Stimulated activated CD8-positive, alpha-beta memory T cell treated with anti-CD3 and anti-CD28 coated beads, Interleukin-4, amount 100 ng/mL, for 24 hours (primary cell): ENCODE results near the gene RAPGEF5.

Experiments used
- DNase-seq: peaks from one replicate; pipeline ENCODE4 v3.0.0-alpha.2; 2020; ENCODE audit warnings: low read depth

The RAPGEF5 gene

GRCh38 chr7:22356701-22357310 lies at the start of gene RAPGEF5:
Gene RAPGEF5 (minus strand): TSS chr7:22357154. CDS start chr7:22357060, 94 bp downstream.
- DNase-seq, result no peak

- no peak for DNase-seq
Observed at GRCh38 chr7:22406715-22407114, 49.8 kb upstream of the RAPGEF5 start.

GRCh38 chr7:22404421-22405023 lies 47.6 kb upstream of the RAPGEF5 start:
- DNase-seq, result no peak

GRCh38 chr7:22403344-22403743 lies 46.4 kb upstream of the RAPGEF5 start:
- no peak for DNase-seq

DNA sequence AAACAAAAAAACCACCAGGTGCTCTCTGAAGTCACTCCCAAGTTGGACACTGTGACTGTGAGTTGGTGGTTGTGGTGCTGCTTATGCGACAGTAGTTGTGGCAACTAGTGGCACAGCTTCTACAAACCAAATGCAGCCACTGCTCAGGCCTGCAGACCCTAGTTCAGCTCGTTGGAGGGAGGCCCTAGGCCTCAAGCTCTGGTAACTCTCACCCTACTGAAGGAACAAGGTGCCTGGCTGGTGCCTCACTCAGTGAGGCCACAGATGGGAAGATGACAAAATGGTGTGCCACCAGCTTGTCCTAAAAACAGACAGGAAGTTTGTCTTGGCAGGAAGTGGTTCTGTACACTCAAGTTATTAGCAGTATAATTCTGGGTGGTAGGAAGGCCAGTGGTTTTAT lies 45.3 kb upstream of the RAPGEF5 start:
- no peak for DNase-seq

- no peak for DNase-seq
Observed at GRCh38 chr7:22400936-22401553, 44.1 kb upstream of the RAPGEF5 start.

- no peak for DNase-seq
Observed at GRCh38 chr7:22400150-22400814, 43.3 kb upstream of the RAPGEF5 start.

DNA sequence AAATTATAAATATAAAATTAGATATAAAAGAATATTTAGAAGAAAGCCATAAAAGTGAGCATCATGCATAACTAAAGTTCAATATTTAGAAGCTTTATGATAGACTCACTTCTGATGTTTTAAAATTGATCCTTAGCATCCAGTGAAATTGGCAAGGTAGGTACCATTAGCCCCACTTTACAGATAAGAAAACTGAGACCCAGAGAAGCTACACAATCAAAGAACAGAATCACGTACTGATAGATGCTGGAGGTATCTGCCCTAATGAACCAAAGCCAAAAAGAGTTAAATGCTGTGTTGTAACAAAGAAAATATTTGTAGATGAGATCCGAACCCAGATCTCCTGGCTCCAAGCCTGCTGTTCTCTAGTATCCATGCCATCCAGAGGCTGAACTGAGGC lies 42.6 kb upstream of the RAPGEF5 start:
- DNase-seq, result no peak

GRCh38 chr7:22399091-22399490 lies 42.1 kb upstream of the RAPGEF5 start:
- no peak for DNase-seq

DNA sequence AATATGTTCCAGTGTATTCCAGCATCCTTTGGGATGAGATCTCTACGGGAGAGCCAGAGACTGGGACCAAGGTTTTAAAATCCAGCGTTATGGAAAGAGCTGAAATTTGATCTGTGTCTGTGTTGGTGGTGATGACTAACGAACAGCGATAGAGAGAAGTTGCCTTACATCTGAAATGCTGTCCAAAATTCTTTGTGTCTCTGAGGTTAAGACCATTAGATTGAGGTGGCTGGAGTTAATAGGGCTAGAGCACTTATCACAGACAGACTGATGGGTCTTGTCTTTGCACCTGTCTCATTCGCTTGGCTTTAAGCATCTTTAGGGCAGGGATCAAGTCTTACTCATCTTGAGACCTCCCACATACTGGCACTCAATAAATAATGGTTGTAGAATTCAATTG lies 41.0 kb upstream of the RAPGEF5 start:
- no peak for DNase-seq

GRCh38 chr7:22395222-22395621 lies 38.3 kb upstream of the RAPGEF5 start:
- no peak for DNase-seq

DNA sequence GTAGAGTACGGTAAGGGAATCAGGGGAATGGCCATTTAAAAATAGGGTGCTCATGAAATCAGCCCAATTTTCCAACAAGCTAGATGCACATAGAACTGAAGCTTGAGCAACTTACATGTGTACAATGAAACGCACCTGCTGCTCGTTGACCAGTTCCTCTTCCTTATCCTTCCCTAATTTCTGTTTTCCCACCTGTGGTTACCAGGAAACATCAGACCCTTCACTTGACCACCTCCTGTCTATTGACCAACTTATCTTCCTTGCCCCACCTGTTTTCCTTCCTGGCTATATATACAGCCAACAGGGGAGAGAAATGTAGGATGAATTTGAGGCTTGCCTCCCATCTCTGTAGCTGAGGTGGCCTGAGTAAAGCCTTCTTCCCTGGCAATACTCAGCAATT lies 37.8 kb upstream of the RAPGEF5 start:
- no peak for DNase-seq

DNA sequence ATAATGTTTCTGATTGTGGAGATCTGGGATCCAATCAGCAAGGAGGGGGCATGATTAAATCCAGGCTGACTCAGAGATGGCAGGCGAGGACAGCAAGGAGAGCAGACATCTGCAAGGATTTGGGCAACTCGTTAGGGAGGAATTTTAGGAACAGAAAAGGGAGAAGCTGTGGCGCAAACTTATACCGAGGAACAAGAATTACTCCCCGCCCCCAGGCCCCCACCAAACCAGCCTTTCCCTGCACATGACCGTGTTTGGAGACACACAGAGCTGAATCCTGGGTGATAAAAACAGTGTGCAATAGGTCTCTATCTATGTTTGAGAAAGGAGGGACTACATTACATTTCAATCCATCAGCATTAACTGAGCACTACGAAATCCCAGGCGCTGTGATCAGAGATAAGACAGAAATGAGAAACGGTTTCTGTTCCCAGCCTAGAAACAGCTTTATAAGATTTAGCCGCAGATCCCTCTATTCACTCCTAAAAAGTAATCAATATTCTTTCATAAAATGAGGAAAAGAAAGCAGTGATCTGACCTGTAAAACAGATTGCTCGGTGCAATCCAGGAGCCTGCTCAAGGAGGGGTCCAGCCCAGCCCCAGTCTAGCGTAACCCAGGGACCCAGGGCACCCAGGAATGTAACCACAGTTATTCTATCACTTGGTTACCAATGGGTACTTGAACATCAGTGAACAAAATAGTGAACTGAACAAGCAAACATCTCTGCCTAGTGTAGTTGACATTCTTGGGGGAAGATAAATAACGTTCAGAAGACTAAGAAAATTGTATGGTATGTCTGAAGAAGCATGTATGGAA lies 37.2 kb upstream of the RAPGEF5 start:
- DNase-seq, result no peak

DNA sequence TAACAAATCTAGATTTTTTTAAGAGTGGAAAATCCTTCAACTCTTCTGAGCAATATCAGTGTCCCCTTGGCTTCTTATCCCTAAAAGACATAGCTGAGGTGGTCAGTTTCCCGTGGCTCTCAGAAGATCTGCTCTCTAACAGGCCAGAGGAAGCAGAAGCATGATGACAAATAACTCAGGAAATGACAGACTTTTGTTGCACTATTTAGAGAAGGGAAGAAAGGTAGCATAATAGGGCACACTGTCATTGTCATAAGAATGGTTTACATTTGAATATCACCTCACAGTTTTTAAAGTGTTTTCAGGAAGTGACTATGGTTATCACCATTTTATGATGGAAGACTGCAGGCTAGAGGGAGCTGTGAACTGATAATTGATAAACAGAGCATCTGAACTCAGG lies 33.6 kb upstream of the RAPGEF5 start:
- DNase-seq, result no peak

GRCh38 chr7:22389892-22390291 lies 32.9 kb upstream of the RAPGEF5 start:
- no peak for DNase-seq

GRCh38 chr7:22387583-22387982 lies 30.6 kb upstream of the RAPGEF5 start:
- DNase-seq, result no peak

DNA sequence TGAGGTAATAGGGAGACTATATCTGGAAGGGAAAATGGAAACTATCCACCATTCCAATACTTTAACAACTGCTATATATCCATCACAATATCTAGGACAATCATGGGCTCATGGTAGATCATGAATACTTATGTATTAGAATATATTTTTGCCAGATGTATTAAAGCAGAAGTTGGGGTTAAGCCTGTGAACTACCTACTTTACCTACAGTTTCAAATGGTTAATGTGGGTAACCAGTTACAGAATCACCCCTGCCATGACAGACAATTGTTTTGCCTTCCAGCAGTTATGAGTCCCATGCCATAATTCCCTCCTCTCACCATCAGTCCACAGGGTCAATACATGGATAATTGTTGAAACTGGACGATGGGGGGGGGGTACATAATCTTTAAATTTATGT lies 29.9 kb upstream of the RAPGEF5 start:
- DNase-seq, result no peak

DNA sequence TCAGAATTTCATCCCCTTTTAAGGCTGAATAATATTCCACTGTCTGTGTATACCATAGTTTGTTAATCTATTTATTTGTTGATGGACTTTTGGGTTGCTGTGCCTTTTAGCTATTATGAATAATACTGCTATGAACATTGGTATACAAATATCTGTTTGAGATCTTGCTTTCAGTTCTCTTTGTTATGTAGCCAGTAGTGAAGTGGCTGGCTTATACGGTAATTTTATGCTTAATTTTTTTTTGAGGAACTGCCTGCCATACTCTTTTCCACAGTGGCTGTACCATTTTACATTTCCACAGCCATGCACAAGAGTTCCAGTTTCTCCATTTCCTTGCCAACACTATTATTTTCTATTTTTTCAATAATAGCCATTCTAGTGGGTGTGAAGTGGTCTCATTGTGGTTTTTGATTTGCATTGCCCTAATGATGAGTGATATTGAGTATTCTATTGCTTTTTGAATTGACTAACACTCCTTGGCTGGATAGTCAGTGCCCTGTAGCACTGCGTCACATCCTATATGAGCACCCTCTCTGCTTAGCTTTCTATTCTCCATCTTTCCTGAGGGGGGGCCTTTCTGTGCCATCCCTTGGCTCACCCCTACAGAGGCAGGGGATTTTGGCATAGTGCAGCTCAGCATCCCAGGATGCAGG lies 29.4 kb upstream of the RAPGEF5 start:
- no peak for DNase-seq

DNA sequence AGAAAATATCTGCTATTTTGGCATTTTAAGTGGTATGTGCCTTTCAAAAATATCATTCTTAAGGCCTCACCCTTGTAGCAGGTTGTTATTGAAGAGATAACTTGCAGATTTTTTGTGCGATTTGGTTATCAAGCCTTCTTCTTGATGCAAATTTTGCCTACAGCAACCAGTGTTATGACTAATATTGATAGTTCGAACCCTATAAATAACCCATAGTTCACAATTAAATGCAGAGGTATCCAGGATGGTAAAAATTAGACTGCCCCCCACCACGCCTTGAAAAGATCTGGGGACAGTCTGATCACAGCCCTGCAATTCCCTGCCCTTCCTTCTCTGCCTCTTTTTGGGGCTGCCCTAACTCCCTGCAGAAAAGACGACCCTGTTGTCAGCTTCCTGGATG lies 28.4 kb upstream of the RAPGEF5 start:
- DNase-seq, result no peak

DNA sequence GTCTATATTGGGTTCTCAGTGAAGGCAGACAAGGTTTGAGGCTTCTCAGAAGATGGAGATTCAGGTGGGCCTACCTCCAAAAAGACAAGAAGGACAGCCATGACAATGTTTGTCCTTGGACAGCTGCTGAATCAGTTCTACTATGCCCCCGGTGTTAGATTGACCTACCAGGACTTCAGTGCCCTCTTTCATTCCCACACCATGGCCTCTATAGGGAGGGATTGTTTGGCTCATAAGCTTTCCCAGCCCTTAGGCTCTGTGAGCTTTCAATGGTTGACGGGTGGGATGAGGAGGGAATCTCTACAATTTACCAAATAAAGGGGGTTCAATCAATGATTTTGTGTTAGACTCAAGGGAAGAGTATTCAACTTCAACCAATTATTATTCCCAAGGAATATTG lies 23.4 kb upstream of the RAPGEF5 start:
- DNase-seq, result no peak

GRCh38 chr7:22378199-22378980 lies 21.4 kb upstream of the RAPGEF5 start:
- DNase-seq, result no peak
